ENCODE measurements around the gene IFNLR1. TPM values are rescaled to one million over a fixed set of nuclear protein-coding genes. Genes with fewer than 3 reads are reported as not detected.

The IFNLR1 gene
- total and polyA plus RNA-seq, 2 of the 8 experiments (the other 6 are each of a cell fraction or from before 2014, with no cell fraction given): 6.8 to 10.1 TPM

- TF ChIP-seq SIN3A (conservative IDR thresholded peaks at IDR 0.05 in 1 of 2, IDR thresholded peaks at IDR 0.05 in 1 of 2; ENCODE audit: low read depth in 1 of 2, low read length in 2 of 2) (no peak), NRF1 (IDR thresholded peaks at IDR 0.05; ENCODE audit: low read depth, low read length) (no peak), ZNF274 (IDR thresholded peaks at IDR 0.05; ENCODE audit: borderline replicate concordance, extremely low read depth, low read length) (no peak), KDM4A (IDR thresholded peaks at IDR 0.05; ENCODE audit: low read depth, low read length, severe bottlenecking) (no peak), CBX8 (IDR thresholded peaks at IDR 0.05; ENCODE audit: borderline replicate concordance, low read depth, low read length) (no peak)
Measured at GRCh38 chr1:24159366-24159765, 27.7 kb downstream of the IFNLR1 start (continued).

Data from H1 (cell line).